Neural progenitor cell (in vitro differentiated cells): Measurements from ENCODE around the gene CEP164. TPM values are rescaled to one million over a fixed set of nuclear protein-coding genes. Genes with fewer than 3 reads are reported as not detected.

Experiments
- DNase-seq: peaks from one replicate; pipeline ENCODE4 v3.0.0-alpha.2; 2016; ENCODE audit warnings: low spot score
- H2AFZ ChIP-seq: fragments of 200-600 bp; sonication (generic); replicated peaks from 2 replicates; pipeline ENCODE4 v1.6.1; 2016; ENCODE audit warnings: antibody characterized with exemption
- H3F3A ChIP-seq: fragments of 200-600 bp; sonication (generic); 2 replicates; pipeline ENCODE4 v1.6.1; 2016; ENCODE audit warnings: antibody characterized with exemption, low read depth
- H3K27ac ChIP-seq: fragments of 200-600 bp; sonication (generic); 2 replicates; pipeline ENCODE4 v1.5.1; 2016; ENCODE audit warnings: mild to moderate bottlenecking
- H3K27me3 ChIP-seq: fragments of 200-600 bp; sonication (generic); 2 replicates; pipeline ENCODE4 v1.6.1; 2016; ENCODE audit warnings: mild to moderate bottlenecking, moderate library complexity
- H3K36me3 ChIP-seq: fragments of 200-600 bp; sonication (generic); 2 replicates; pipeline ENCODE4 v1.5.1; 2016
- H3K4me1 ChIP-seq: fragments of 200-600 bp; sonication (generic); 2 replicates; pipeline ENCODE4 v1.6.1; 2016; ENCODE audit warnings: mixed run types
- H3K4me2 ChIP-seq: fragments of 200-600 bp; sonication (generic); 2 replicates; pipeline ENCODE4 v1.6.1; 2016
- H3K4me3 ChIP-seq: fragments of 200-600 bp; sonication (generic); 2 replicates; pipeline ENCODE4 v1.5.1; 2016
- H3K79me2 ChIP-seq: fragments of 200-600 bp; sonication (generic); 2 replicates; pipeline ENCODE4 v1.6.1; 2016; ENCODE audit warnings: low read depth
- H3K9ac ChIP-seq: fragments of 200-600 bp; sonication (generic); 2 replicates; pipeline ENCODE4 v1.6.1; 2016
- H3K9me3 ChIP-seq: fragments of 200-600 bp; sonication (generic); 2 replicates; pipeline ENCODE4 v1.5.1; 2016; ENCODE audit warnings: low read depth
- H4K20me1 ChIP-seq: fragments of 200-600 bp; sonication (generic); 2 replicates; pipeline ENCODE4 v1.6.1; 2016; ENCODE audit warnings: low read depth
- H3K27ac Mint-ChIP-seq: 3 replicates; pipeline ENCODE4 v1.8.0; 2021; ENCODE audit warnings: mixed read lengths
- H3K27me3 Mint-ChIP-seq: 2 replicates; pipeline ENCODE4 v1.8.0; 2022; ENCODE audit warnings: low read depth, mild to moderate bottlenecking, inconsistent platforms, moderate library complexity, mixed read lengths; ENCODE audit not compliant: insufficient read depth
- H3K36me3 Mint-ChIP-seq: 3 replicates; pipeline ENCODE4 v1.8.0; 2021; ENCODE audit warnings: mixed read lengths
- H3K4me1 Mint-ChIP-seq: 3 replicates; pipeline ENCODE4 v1.8.0; 2021; ENCODE audit warnings: mixed read lengths
- H3K4me3 Mint-ChIP-seq: 3 replicates; pipeline ENCODE4 v1.8.0; 2021; ENCODE audit warnings: mild to moderate bottlenecking, moderate library complexity, mixed read lengths
- H3K9me3 Mint-ChIP-seq: 3 replicates; pipeline ENCODE4 v1.8.0; 2020; ENCODE audit warnings: mixed read lengths
- EZH2 ChIP-seq: fragments of 200-600 bp; sonication (generic); IDR thresholded peaks from 2 replicates; pipeline ENCODE4 v1.6.1; 2017; ENCODE audit warnings: antibody characterized with exemption, mild to moderate bottlenecking, moderate library complexity
- EZH2phosphoT487 ChIP-seq: fragments of 200-600 bp; sonication (generic); IDR thresholded peaks from 2 replicates; pipeline ENCODE4 v1.6.1; 2017; ENCODE audit warnings: antibody characterized with exemption
- total RNA-seq: library from RNA; depleted of rRNA; stranded (reverse); fragments of >200 nt; gene quantifications from 2 replicates; pipeline ENCODE4 v1.2.3, GENCODE V29; 2015; ENCODE audit warnings: low replicate concordance
- TF ChIP-seq, protein P1 (sequence below): fragments of 200-600 bp; sonication (generic); IDR thresholded peaks from 2 replicates; pipeline ENCODE4 v1.5.1; 2017; ENCODE audit warnings: antibody characterized with exemption, mild to moderate bottlenecking

Gene CEP164
- total RNA-seq, 1 donor from 2014 or later: 24.2 TPM

DNA sequence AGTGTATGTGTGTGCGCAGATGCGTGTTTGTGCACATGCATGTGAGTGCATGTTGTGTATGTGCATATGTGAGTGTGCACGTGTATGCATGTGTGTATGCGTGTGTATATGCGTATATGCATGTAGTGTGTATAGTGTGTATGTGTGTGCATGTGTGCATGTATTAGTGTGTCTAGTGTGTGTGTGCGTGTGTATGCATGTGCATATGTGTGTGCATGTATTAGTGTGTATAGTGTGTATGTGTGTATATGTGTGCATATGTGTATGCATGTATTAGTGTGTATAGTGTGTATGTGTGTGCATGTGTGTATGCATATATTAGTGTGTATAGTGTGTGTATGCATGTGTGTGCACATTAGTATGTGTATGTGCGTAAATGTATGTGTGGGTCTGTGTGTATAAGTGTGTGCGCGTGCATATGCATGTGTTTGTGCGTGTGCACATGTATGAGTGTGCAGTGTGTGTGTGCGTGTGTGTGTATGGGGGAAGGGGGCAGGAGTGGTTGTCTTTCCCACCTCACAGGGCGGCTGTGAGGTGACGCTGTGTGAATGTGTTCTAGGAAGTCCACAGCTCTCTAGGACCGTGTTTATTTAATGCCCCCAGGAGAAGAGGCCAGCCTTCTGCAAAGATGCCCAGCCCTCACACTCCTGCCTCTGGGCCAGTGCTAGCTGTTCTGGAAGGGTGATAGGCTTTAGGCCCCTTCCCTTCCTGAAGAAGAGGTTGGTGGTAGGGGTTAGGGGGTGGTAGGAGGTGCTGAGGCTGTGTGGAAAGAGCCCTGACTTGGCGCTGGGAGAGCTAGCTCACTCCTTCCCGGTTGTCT lies 114.6 kb downstream of the CEP164 start:
- Histone ChIP-seq H3K79me2 (no peaks in the 10 kb centered on the region), H2AFZ (no peak overlapping the region), H3K9me3 (no peaks in the 10 kb centered on the region), H3K27ac (no peak overlapping the region), H3K36me3 (no peaks in the 10 kb centered on the region), H3K4me2 (no peak overlapping the region), H3K4me1 (peaks cover 5% of the 10 kb centered on the region), H3K4me3 (no peak overlapping the region), H4K20me1 (no peaks in the 10 kb centered on the region), H3K27me3 (peaks cover 24% of the 10 kb centered on the region), H3F3A (peaks cover 4% of the 10 kb centered on the region), H3K9ac (no peak overlapping the region)
- H3K4me3 Mint-ChIP-seq: peak overlapping the region; percentile 25
- peaks cover 38% of the 10 kb centered on the region for H3K4me1 Mint-ChIP-seq
- H3K27ac Mint-ChIP-seq: no peak overlapping the region
- TF ChIP-seq EZH2: no peak
- TF ChIP-seq EZH2phosphoT487: no peak
- TF ChIP-seq, protein P1, sequence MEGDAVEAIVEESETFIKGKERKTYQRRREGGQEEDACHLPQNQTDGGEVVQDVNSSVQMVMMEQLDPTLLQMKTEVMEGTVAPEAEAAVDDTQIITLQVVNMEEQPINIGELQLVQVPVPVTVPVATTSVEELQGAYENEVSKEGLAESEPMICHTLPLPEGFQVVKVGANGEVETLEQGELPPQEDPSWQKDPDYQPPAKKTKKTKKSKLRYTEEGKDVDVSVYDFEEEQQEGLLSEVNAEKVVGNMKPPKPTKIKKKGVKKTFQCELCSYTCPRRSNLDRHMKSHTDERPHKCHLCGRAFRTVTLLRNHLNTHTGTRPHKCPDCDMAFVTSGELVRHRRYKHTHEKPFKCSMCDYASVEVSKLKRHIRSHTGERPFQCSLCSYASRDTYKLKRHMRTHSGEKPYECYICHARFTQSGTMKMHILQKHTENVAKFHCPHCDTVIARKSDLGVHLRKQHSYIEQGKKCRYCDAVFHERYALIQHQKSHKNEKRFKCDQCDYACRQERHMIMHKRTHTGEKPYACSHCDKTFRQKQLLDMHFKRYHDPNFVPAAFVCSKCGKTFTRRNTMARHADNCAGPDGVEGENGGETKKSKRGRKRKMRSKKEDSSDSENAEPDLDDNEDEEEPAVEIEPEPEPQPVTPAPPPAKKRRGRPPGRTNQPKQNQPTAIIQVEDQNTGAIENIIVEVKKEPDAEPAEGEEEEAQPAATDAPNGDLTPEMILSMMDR: no peak
- H3K9me3 Mint-ChIP-seq: no peaks in the 10 kb centered on the region
- H3K27me3 Mint-ChIP-seq: peaks cover 35% of the 10 kb centered on the region
- DNase-seq: no peak
- no peaks in the 10 kb centered on the region for H3K36me3 Mint-ChIP-seq

DNA sequence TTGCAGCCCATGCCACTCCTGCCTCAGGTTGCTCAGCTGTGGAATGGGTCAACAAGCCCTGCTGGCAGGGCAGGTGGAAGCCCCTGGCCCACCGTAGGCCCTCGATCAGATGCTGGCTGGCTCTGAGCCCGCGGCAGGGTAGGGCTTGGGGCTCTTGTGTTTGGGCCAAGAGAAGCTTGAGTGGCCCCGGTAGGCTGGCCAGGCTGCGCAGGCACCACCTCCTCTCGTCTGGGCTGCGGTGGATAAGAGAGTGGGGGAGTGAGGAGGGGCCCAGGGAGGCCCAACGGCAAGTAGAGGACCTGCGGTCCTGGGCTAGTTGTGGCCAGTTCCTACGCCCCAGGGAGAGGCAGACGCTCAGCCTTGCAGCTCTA lies 115.2 kb downstream of the CEP164 start:
- no peak for DNase-seq
- H3K9me3 ChIP-seq: no peaks in the 10 kb centered on the region
- no peak overlapping the region for H3K4me3 ChIP-seq
- no peaks in the 10 kb centered on the region for H3K36me3 Mint-ChIP-seq
- H3K79me2 ChIP-seq: no peaks in the 10 kb centered on the region
- H4K20me1 ChIP-seq: no peaks in the 10 kb centered on the region
- no peaks in the 10 kb centered on the region for H3K36me3 ChIP-seq
- H3K9me3 Mint-ChIP-seq: no peaks in the 10 kb centered on the region
- peaks cover 38% of the 10 kb centered on the region for H3K4me1 Mint-ChIP-seq
- no peak overlapping the region for H3K27ac ChIP-seq
- peaks cover 24% of the 10 kb centered on the region for H3K27me3 ChIP-seq
- H3K9ac ChIP-seq: no peak overlapping the region
- no peak overlapping the region for H3K27ac Mint-ChIP-seq
- peak overlapping the region; percentile 88 for H2AFZ ChIP-seq
- peaks cover 5% of the 10 kb centered on the region for H3K4me1 ChIP-seq
- peaks cover 4% of the 10 kb centered on the region for H3F3A ChIP-seq
- no peak overlapping the region for H3K4me3 Mint-ChIP-seq
- H3K27me3 Mint-ChIP-seq: peaks cover 35% of the 10 kb centered on the region
- TF ChIP-seq EZH2 (no peak), EZH2phosphoT487 (no peak)
- TF ChIP-seq, protein P1: no peak
- H3K4me2 ChIP-seq: peak overlapping the region; percentile 64

DNA sequence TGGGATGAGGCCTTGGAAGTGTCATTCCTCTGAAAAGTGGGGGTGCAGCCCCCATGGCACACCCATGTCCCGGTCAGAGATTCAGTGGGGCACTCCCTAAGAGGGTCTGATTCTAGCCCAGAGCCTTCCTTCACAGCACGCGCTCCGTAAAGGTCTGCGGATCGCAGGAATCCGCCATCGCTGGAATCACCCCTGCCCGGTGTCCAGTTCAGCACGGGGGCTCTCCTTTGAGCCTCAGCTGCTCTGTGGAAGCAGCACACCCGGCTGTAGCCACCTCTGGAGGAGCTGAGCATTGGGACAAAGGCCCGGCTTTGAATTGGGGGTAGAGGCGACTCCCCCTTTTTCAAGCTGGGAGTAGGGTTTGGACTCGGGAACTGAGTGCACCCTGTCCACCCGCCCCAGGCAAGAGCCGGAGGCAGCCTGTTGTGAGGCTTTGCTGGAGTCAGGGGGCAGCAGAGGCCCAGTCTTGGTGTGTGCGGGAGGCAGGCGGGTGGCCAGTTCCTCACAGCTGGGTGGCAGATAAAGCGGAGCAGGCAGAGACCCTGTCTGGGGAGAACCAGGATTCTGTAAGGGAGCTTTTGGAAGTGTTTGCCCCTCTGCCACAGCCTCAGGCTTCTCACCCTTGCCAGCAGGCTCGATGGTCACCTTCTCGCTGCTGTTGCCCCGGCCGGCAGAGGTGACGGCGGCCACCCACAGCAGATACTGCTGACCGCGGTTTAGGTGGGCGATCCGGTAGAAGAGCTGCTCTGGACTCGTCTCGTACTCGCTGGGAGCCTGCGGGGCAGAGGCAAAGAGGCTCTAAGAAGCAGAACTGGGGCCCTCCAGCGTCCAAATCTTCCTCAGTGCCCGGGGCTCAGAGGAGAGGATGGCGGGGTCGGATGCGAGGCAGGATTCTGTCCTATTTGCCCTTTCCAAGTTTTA lies 115.9 kb downstream of the CEP164 start:
- peak; percentile 88 for DNase-seq
- H3K27ac ChIP-seq: no peak overlapping the region
- TF ChIP-seq EZH2 (no peak), EZH2phosphoT487 (no peak)
- TF ChIP-seq, protein P1: peak; percentile 78
- Mint-ChIP-seq H3K4me1 (peaks cover 35% of the 10 kb centered on the region), H3K9me3 (no peaks in the 10 kb centered on the region), H3K27me3 (peaks cover 35% of the 10 kb centered on the region), H3K4me3 (no peak overlapping the region), H3K36me3 (no peaks in the 10 kb centered on the region), H3K27ac (no peak overlapping the region)
- peaks cover 5% of the 10 kb centered on the region for H3K4me1 ChIP-seq
- peak overlapping the region; percentile 64 for H3K4me2 ChIP-seq
- no peaks in the 10 kb centered on the region for H3K36me3 ChIP-seq
- H3K9ac ChIP-seq: no peak overlapping the region
- no peaks in the 10 kb centered on the region for H4K20me1 ChIP-seq
- H2AFZ ChIP-seq: peak overlapping the region; percentile 88
- no peaks in the 10 kb centered on the region for H3K9me3 ChIP-seq
- peaks cover 24% of the 10 kb centered on the region for H3K27me3 ChIP-seq
- H3K4me3 ChIP-seq: peak overlapping the region; percentile 29
- peaks cover 4% of the 10 kb centered on the region for H3F3A ChIP-seq
- H3K79me2 ChIP-seq: no peaks in the 10 kb centered on the region
